ENCODE data around the gene TMEM179B.

- TF ChIP-seq SP1 (IDR thresholded peaks at IDR 0.05), result no peak
- TF ChIP-seq NFRKB (IDR thresholded peaks at IDR 0.05), result no peak
- TF ChIP-seq LEF1 (IDR thresholded peaks at IDR 0.05; ENCODE audit: borderline replicate concordance), result no peak
- no peak for TF ChIP-seq CTBP1 (IDR thresholded peaks at IDR 0.05; ENCODE audit: borderline replicate concordance)
- no peak for TF ChIP-seq BHLHE40 (IDR thresholded peaks at IDR 0.05; ENCODE audit: borderline replicate concordance)
- no peak for TF ChIP-seq ELF4 (IDR thresholded peaks at IDR 0.05)
- TF ChIP-seq FOXM1 (IDR thresholded peaks at IDR 0.05; ENCODE audit: borderline replicate concordance), result no peak
These were observed 2.4 kb downstream of the TMEM179B start for GRCh38 chr11:62789576-62789975.

Data from HEK293T (cell line).